ENCODE measurements around the gene TSPO. TPM values are rescaled to one million over a fixed set of nuclear protein-coding genes. Genes with fewer than 3 reads are reported as not detected.

TSPO gene
- total RNA-seq, 2 experiments from 2014 or later = 101 to 115 TPM

- Mint-ChIP-seq H3K4me1 (no peaks in the 10 kb centered on the region), H3K9me3 (no peaks in the 10 kb centered on the region), H3K4me3 (no peak overlapping the region), H3K27me3 (no peaks in the 10 kb centered on the region), H3K36me3 (peaks cover 4% of the 10 kb centered on the region), H3K27ac (no peak overlapping the region)
- DNase-seq = no peak
These were observed 11.2 kb downstream of the TSPO start for GRCh38 chr22:43162412-43163150.

GRCh38 chr22:43163241-43163795, 12.0 kb downstream of the TSPO start:
- H3K4me1 Mint-ChIP-seq = no peaks in the 10 kb centered on the region
- H3K9me3 Mint-ChIP-seq = no peaks in the 10 kb centered on the region
- no peaks in the 10 kb centered on the region for H3K27me3 Mint-ChIP-seq
- H3K27ac Mint-ChIP-seq = no peak overlapping the region
- H3K4me3 Mint-ChIP-seq = no peak overlapping the region
- H3K36me3 Mint-ChIP-seq = peaks cover 7% of the 10 kb centered on the region
- no peak for DNase-seq

GRCh38 chr22:43164636-43165035, 13.3 kb downstream of the TSPO start:
- Mint-ChIP-seq H3K4me3 (no peak overlapping the region), H3K4me1 (no peaks in the 10 kb centered on the region), H3K27me3 (no peaks in the 10 kb centered on the region), H3K36me3 (peaks cover 5% of the 10 kb centered on the region), H3K27ac (no peak overlapping the region), H3K9me3 (no peaks in the 10 kb centered on the region)
- no peak for DNase-seq

- H3K4me3 Mint-ChIP-seq = no peak overlapping the region
- H3K4me1 Mint-ChIP-seq = no peaks in the 10 kb centered on the region
- DNase-seq = no peak
- H3K27ac Mint-ChIP-seq = no peak overlapping the region
- H3K36me3 Mint-ChIP-seq = peaks cover 8% of the 10 kb centered on the region
- H3K9me3 Mint-ChIP-seq = no peaks in the 10 kb centered on the region
- no peaks in the 10 kb centered on the region for H3K27me3 Mint-ChIP-seq
These were observed 15.0 kb downstream of the TSPO start for GRCh38 chr22:43166132-43166930.

- H3K4me1 Mint-ChIP-seq = no peaks in the 10 kb centered on the region
- no peak overlapping the region for H3K27ac Mint-ChIP-seq
- H3K27me3 Mint-ChIP-seq = no peaks in the 10 kb centered on the region
- H3K4me3 Mint-ChIP-seq = no peak overlapping the region
- no peak for DNase-seq
- peaks cover 8% of the 10 kb centered on the region for H3K36me3 Mint-ChIP-seq
- H3K9me3 Mint-ChIP-seq = no peaks in the 10 kb centered on the region
These were observed 15.7 kb downstream of the TSPO start for GRCh38 chr22:43167001-43167589.

- H3K9me3 Mint-ChIP-seq = no peaks in the 10 kb centered on the region
- H3K4me3 Mint-ChIP-seq = no peak overlapping the region
- H3K4me1 Mint-ChIP-seq = no peaks in the 10 kb centered on the region
- no peak for DNase-seq
- no peaks in the 10 kb centered on the region for H3K27me3 Mint-ChIP-seq
- H3K36me3 Mint-ChIP-seq = peaks cover 11% of the 10 kb centered on the region
- H3K27ac Mint-ChIP-seq = no peak overlapping the region
These were observed 17.3 kb downstream of the TSPO start for GRCh38 chr22:43168471-43169309.

- no peaks in the 10 kb centered on the region for H3K27me3 Mint-ChIP-seq
- H3K27ac Mint-ChIP-seq = no peak overlapping the region
- H3K9me3 Mint-ChIP-seq = no peaks in the 10 kb centered on the region
- DNase-seq = no peak
- no peak overlapping the region for H3K4me3 Mint-ChIP-seq
- H3K4me1 Mint-ChIP-seq = no peaks in the 10 kb centered on the region
- peaks cover 11% of the 10 kb centered on the region for H3K36me3 Mint-ChIP-seq
These were observed 18.2 kb downstream of the TSPO start for GRCh38 chr22:43169310-43170130.

GRCh38 chr22:43170131-43170480, 18.7 kb downstream of the TSPO start:
- no peak overlapping the region for H3K27ac Mint-ChIP-seq
- no peak overlapping the region for H3K4me3 Mint-ChIP-seq

GRCh38 chr22:43171019-43171491, 19.7 kb downstream of the TSPO start:
- H3K9me3 Mint-ChIP-seq = no peaks in the 10 kb centered on the region
- H3K4me3 Mint-ChIP-seq = no peak overlapping the region
- no peak for DNase-seq
- H3K4me1 Mint-ChIP-seq = no peaks in the 10 kb centered on the region
- no peaks in the 10 kb centered on the region for H3K27me3 Mint-ChIP-seq
- H3K27ac Mint-ChIP-seq = no peak overlapping the region
- H3K36me3 Mint-ChIP-seq = peaks cover 15% of the 10 kb centered on the region

More at GRCh38 chr22:43170131-43170480, 18.7 kb downstream of the TSPO start:
- Mint-ChIP-seq H3K4me1 (no peaks in the 10 kb centered on the region), H3K9me3 (no peaks in the 10 kb centered on the region), H3K27me3 (no peaks in the 10 kb centered on the region), H3K36me3 (peaks cover 11% of the 10 kb centered on the region)
- DNase-seq = no peak

- no peaks in the 10 kb centered on the region for H3K27me3 Mint-ChIP-seq
- H3K4me1 Mint-ChIP-seq = no peaks in the 10 kb centered on the region
- peaks cover 16% of the 10 kb centered on the region for H3K36me3 Mint-ChIP-seq
- no peak overlapping the region for H3K27ac Mint-ChIP-seq
- H3K4me3 Mint-ChIP-seq = no peak overlapping the region
- no peaks in the 10 kb centered on the region for H3K9me3 Mint-ChIP-seq
- no peak for DNase-seq
These were observed 20.2 kb downstream of the TSPO start for GRCh38 chr22:43171607-43172006.

GRCh38 chr22:43172191-43172590, 20.8 kb downstream of the TSPO start:
- Mint-ChIP-seq H3K36me3 (peaks cover 16% of the 10 kb centered on the region), H3K4me1 (no peaks in the 10 kb centered on the region)

GRCh38 chr22:43173566-43173965, 22.2 kb downstream of the TSPO start:
- no peak overlapping the region for H3K27ac Mint-ChIP-seq
- no peak overlapping the region for H3K4me3 Mint-ChIP-seq
- H3K4me1 Mint-ChIP-seq = no peaks in the 10 kb centered on the region
- no peak for DNase-seq
- H3K27me3 Mint-ChIP-seq = no peaks in the 10 kb centered on the region
- H3K9me3 Mint-ChIP-seq = no peaks in the 10 kb centered on the region
- peaks cover 21% of the 10 kb centered on the region for H3K36me3 Mint-ChIP-seq

More at GRCh38 chr22:43172191-43172590, 20.8 kb downstream of the TSPO start:
- Mint-ChIP-seq H3K4me3 (no peak overlapping the region), H3K27me3 (no peaks in the 10 kb centered on the region), H3K27ac (no peak overlapping the region), H3K9me3 (no peaks in the 10 kb centered on the region)
- no peak for DNase-seq

GRCh38 chr22:43173976-43174720, 22.8 kb downstream of the TSPO start:
- Mint-ChIP-seq H3K4me3 (no peak overlapping the region), H3K36me3 (peaks cover 27% of the 10 kb centered on the region), H3K9me3 (no peaks in the 10 kb centered on the region), H3K27me3 (no peaks in the 10 kb centered on the region), H3K4me1 (no peaks in the 10 kb centered on the region), H3K27ac (no peak overlapping the region)
- DNase-seq = no peak
